ENCODE measurements around the gene CDC7.
A peak's percentile ranks its signal among the peaks of the same experiment; 100 is the strongest.
"Not testable (repeated sequence)": the region's sequence is repeated elsewhere in the genome, so short reads cannot be mapped to it uniquely, and the experiment has no call there.

CDC7 gene

DNA sequence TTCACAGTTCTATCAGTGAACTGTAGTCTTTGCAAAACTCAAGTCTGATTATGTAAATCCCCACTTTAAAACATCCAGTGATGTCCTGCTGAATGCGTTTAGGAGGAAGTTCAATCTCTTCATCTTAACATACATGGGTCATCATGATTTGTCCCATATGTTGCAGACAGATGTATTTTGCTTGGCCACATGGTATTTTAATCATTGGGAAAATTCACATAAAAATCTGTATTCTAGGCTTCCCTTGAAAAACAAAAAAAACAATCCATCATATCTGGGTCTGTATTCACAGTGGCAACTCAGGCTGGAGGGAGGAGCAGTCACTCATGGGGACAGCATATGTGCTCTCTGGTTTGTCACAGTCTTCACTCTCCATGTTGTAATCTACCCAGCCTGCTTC is 44.8 kb upstream of the CDC7 start:
- Histone ChIP-seq H3K4me3 (ENCODE audit: low read depth, low read length) (no peak overlapping the region), H3K9me3 (ENCODE audit: control insufficient read depth, insufficient read depth, low read depth, low read length) (no peaks in the 10 kb centered on the region), H3K36me3 (ENCODE audit: control insufficient read depth in 2 of 2, insufficient read depth in 1 of 2, low read length in 2 of 2) (no peaks in the 10 kb centered on the region), H3K4me1 (ENCODE audit: control insufficient read depth, insufficient read depth, low read length) (no peaks in the 10 kb centered on the region), H3K27ac (ENCODE audit: extremely low read depth, low read depth, low read length) (no peak overlapping the region)
- CTCF ChIA-PET, result no interaction called here
- POLR2A ChIA-PET, result no interaction called here
- TF ChIP-seq ZNF580 (tag by site-specific recombination; IDR thresholded peaks at IDR 0.05) (no peak), ZNF341 (tag by site-specific recombination; IDR thresholded peaks at IDR 0.05; ENCODE audit: low read depth) (0 out of 2 replicates have a peak, but pooled peaks have one; percentile 16)

DNA sequence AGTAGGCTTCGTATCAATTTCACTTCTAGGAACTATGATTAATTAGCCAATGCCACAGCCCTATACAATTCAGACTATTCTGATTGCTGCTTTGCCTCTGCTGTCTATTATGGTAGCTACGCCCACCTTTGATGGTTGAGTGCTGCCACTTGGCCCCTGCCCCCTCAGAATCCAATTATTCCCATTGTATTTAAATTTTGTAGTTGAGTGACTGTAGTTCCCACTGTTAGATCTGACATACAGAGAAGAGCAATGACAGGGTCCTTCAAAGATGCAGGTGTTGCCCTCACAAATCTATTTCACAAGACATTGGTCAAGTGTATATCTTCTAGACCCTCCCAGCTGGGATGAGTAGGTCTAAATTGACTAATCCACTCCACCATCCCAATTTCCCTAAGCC is 35.3 kb upstream of the CDC7 start:
- H3K27ac ChIP-seq (ENCODE audit: extremely low read depth, low read depth, low read length); H3K4me3 ChIP-seq (ENCODE audit: low read depth, low read length); H3K9me3 ChIP-seq (ENCODE audit: control insufficient read depth, insufficient read depth, low read depth, low read length); CTCF ChIA-PET; H3K36me3 ChIP-seq (ENCODE audit: control insufficient read depth in 2 of 2, insufficient read depth in 1 of 2, low read length in 2 of 2); POLR2A ChIA-PET; H3K4me1 ChIP-seq (ENCODE audit: control insufficient read depth, insufficient read depth, low read length): not testable (repeated sequence)
- peak; percentile 100 for TF ChIP-seq ZNF302 (tag by site-specific recombination; IDR thresholded peaks at IDR 0.05; ENCODE audit: low read depth)

DNA sequence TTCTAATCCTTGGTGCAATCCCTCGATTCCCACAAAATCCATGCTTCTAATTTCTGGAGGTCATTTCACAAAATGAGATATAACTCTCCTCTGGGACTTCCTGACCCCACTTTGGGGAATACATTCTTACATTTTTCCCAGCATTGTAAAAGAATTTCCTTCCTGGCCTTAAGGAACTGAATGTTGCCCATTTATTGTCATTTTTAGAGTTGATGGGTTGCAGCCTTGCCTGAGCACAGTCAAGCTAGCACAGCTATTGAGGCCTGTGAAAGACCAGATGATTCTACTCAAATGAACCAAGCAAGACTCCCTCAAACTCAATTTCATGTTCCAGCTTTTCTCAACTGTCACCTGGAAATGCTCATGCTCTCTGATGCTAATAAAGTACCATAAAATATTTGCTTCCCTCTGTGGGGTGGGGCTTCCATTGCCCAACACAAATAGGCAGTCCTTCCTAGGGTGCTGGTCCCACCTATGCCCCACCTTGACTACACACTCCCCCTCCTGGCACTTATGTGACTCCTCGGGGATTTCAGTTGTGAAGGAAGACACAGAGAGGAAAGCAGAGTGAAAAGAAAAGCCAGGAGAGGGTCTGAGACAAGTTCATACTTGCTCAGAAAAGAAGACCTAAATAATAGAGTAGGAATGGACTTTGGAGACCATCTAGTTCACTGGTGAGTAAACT is 24.0 kb upstream of the CDC7 start:
- no peaks in the 10 kb centered on the region for H3K4me1 ChIP-seq (ENCODE audit: control insufficient read depth, insufficient read depth, low read length)
- ChIA-PET POLR2A (no interaction called here), CTCF (no interaction called here)
- no peak overlapping the region for H3K4me3 ChIP-seq (ENCODE audit: low read depth, low read length)
- TF ChIP-seq, protein P1, sequence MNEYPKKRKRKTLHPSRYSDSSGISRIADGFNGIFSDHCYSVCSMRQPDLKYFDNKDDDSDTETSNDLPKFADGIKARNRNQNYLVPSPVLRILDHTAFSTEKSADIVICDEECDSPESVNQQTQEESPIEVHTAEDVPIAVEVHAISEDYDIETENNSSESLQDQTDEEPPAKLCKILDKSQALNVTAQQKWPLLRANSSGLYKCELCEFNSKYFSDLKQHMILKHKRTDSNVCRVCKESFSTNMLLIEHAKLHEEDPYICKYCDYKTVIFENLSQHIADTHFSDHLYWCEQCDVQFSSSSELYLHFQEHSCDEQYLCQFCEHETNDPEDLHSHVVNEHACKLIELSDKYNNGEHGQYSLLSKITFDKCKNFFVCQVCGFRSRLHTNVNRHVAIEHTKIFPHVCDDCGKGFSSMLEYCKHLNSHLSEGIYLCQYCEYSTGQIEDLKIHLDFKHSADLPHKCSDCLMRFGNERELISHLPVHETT (tag by site-specific recombination; IDR thresholded peaks at IDR 0.05), result no peak
- TF ChIP-seq IKZF3 (tag by site-specific recombination; IDR thresholded peaks at IDR 0.05), result no peak
- TF ChIP-seq REPIN1 (tag by site-specific recombination; IDR thresholded peaks at IDR 0.05; ENCODE audit: low read depth), result no peak
- no peak for TF ChIP-seq ZNF112 (tag by site-specific recombination; IDR thresholded peaks at IDR 0.05)
- no peak for TF ChIP-seq ZNF311 (tag by site-specific recombination; IDR thresholded peaks at IDR 0.05; ENCODE audit: borderline replicate concordance)
- TF ChIP-seq ZBTB8A (tag by site-specific recombination; IDR thresholded peaks at IDR 0.05), result no peak
- no peak for TF ChIP-seq ZNF16 (tag by site-specific recombination; IDR thresholded peaks at IDR 0.05; ENCODE audit: low read depth)
- TF ChIP-seq ZXDB (tag by site-specific recombination; IDR thresholded peaks at IDR 0.05), result no peak
- no peak for TF ChIP-seq ZNF10 (tag by site-specific recombination; IDR thresholded peaks at IDR 0.05)
- TF ChIP-seq ZNF777 (tag by site-specific recombination; IDR thresholded peaks at IDR 0.05; ENCODE audit: borderline replicate concordance), result no peak
- TF ChIP-seq, protein P2, sequence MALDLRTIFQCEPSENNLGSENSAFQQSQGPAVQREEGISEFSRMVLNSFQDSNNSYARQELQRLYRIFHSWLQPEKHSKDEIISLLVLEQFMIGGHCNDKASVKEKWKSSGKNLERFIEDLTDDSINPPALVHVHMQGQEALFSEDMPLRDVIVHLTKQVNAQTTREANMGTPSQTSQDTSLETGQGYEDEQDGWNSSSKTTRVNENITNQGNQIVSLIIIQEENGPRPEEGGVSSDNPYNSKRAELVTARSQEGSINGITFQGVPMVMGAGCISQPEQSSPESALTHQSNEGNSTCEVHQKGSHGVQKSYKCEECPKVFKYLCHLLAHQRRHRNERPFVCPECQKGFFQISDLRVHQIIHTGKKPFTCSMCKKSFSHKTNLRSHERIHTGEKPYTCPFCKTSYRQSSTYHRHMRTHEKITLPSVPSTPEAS (tag by site-specific recombination; IDR thresholded peaks at IDR 0.05), result no peak
- no peaks in the 10 kb centered on the region for H3K9me3 ChIP-seq (ENCODE audit: control insufficient read depth, insufficient read depth, low read depth, low read length)
- no peaks in the 10 kb centered on the region for H3K36me3 ChIP-seq (ENCODE audit: control insufficient read depth in 2 of 2, insufficient read depth in 1 of 2, low read length in 2 of 2)
- no peak overlapping the region for H3K27ac ChIP-seq (ENCODE audit: extremely low read depth, low read depth, low read length)

- no peaks in the 10 kb centered on the region for H3K4me1 ChIP-seq (ENCODE audit: control insufficient read depth, insufficient read depth, low read length)
- no peak overlapping the region for H3K27ac ChIP-seq (ENCODE audit: extremely low read depth, low read depth, low read length)
- H3K4me3 ChIP-seq (ENCODE audit: low read depth, low read length), result no peak overlapping the region
- H3K9me3 ChIP-seq (ENCODE audit: control insufficient read depth, insufficient read depth, low read depth, low read length), result no peaks in the 10 kb centered on the region
- ChIA-PET POLR2A (no interaction called here), CTCF (no interaction called here)
- TF ChIP-seq SP2 (tag by site-specific recombination; IDR thresholded peaks at IDR 0.05) (no peak), KLF16 (tag by site-specific recombination; IDR thresholded peaks at IDR 0.05) (no peak)
- H3K36me3 ChIP-seq (ENCODE audit: control insufficient read depth in 2 of 2, insufficient read depth in 1 of 2, low read length in 2 of 2), result no peaks in the 10 kb centered on the region
These were observed 13.2 kb upstream of the CDC7 start for GRCh38 chr1:91487469-91487868.

Data from HEK293 (cell line).